Measurements from ENCODE around the gene SPRED2.

DNA sequence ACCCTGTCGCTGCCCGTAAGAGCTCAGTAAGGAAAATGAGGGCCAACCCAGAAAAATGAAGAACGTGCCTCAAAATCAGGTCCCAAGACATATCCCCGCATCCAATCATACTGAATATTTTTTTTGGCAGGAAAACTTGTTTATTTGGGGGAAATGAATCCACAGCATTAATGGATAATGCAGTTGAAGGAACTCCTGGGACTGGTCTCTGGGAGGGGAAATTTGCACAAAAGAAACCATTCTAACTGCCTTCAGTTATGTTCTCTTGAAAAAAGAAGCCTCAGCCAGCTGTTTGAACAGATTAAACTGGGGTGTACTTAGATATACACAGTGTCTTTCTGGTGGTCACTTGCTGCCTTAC, 61.3 kb downstream of the SPRED2 start:
- TF ChIP-seq, protein P1, sequence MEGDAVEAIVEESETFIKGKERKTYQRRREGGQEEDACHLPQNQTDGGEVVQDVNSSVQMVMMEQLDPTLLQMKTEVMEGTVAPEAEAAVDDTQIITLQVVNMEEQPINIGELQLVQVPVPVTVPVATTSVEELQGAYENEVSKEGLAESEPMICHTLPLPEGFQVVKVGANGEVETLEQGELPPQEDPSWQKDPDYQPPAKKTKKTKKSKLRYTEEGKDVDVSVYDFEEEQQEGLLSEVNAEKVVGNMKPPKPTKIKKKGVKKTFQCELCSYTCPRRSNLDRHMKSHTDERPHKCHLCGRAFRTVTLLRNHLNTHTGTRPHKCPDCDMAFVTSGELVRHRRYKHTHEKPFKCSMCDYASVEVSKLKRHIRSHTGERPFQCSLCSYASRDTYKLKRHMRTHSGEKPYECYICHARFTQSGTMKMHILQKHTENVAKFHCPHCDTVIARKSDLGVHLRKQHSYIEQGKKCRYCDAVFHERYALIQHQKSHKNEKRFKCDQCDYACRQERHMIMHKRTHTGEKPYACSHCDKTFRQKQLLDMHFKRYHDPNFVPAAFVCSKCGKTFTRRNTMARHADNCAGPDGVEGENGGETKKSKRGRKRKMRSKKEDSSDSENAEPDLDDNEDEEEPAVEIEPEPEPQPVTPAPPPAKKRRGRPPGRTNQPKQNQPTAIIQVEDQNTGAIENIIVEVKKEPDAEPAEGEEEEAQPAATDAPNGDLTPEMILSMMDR (IDR thresholded peaks at IDR 0.05) = no peak
- TF ChIP-seq POLR2A (IDR thresholded peaks at IDR 0.05) = no peak

Measured in esophagus squamous epithelium (tissue), 4 donors.